DMS153 treated with DMSO at 0.1 percent for 48 hours (cell line): ENCODE measurements around the gene RHBDD1.
A peak's percentile ranks its signal among the peaks of the same experiment; 100 is the strongest.
"Not testable (repeated sequence)": the region's sequence is repeated elsewhere in the genome, so short reads cannot be mapped to it uniquely, and the experiment has no call there.

Experiments used
- DNase-seq: peaks from one replicate; lab custom pipeline; 2025; ENCODE audit not compliant: unreplicated experiment; lab: John Stamatoyannopoulos, UW

The RHBDD1 gene

GRCh38 chr2:226799976-226800940 lies 35.6 kb upstream of the RHBDD1 start:
- DNase-seq = no peak

- peak; percentile 81 for DNase-seq
These were observed 34.7 kb upstream of the RHBDD1 start for GRCh38 chr2:226800941-226801784.

- DNase-seq = peak; percentile 48
These were observed 33.3 kb upstream of the RHBDD1 start for GRCh38 chr2:226802573-226802972.

- DNase-seq = no peak
These were observed 32.4 kb upstream of the RHBDD1 start for GRCh38 chr2:226803410-226803809.

- no peak for DNase-seq
These were observed 22.6 kb upstream of the RHBDD1 start for GRCh38 chr2:226813148-226813701.

- DNase-seq = peak; percentile 77
These were observed 16.9 kb upstream of the RHBDD1 start for GRCh38 chr2:226818930-226819329.

- DNase-seq = no peak
These were observed 10.8 kb upstream of the RHBDD1 start for GRCh38 chr2:226825056-226825455.

GRCh38 chr2:226828191-226828590 lies 7.7 kb upstream of the RHBDD1 start:
- DNase-seq = no peak

GRCh38 chr2:226829721-226830631 lies 5.9 kb upstream of the RHBDD1 start:
- DNase-seq = no peak

- no peak for DNase-seq
These were observed 4.6 kb upstream of the RHBDD1 start for GRCh38 chr2:226831266-226831665.

GRCh38 chr2:226832061-226832460 lies 3.8 kb upstream of the RHBDD1 start:
- DNase-seq = no peak

GRCh38 chr2:226834880-226835279 lies 974 bp upstream of the RHBDD1 start:
- DNase-seq = not testable (repeated sequence)

GRCh38 chr2:226835420-226835795 lies 446 bp upstream of the RHBDD1 start:
- no peak for DNase-seq

GRCh38 chr2:226836548-226836885 lies 663 bp downstream of the RHBDD1 start:
- DNase-seq = no peak

GRCh38 chr2:226837334-226837733 lies 1.5 kb downstream of the RHBDD1 start:
- no peak for DNase-seq

GRCh38 chr2:226837787-226838603 lies 2.1 kb downstream of the RHBDD1 start:
- DNase-seq = no peak

GRCh38 chr2:226838722-226839121 lies 2.9 kb downstream of the RHBDD1 start:
- DNase-seq = no peak

GRCh38 chr2:226839161-226839560 lies 3.3 kb downstream of the RHBDD1 start:
- DNase-seq = no peak

GRCh38 chr2:226839951-226840350 lies 4.1 kb downstream of the RHBDD1 start:
- no peak for DNase-seq

GRCh38 chr2:226843001-226843400 lies 7.1 kb downstream of the RHBDD1 start:
- DNase-seq = not testable (repeated sequence)
